Esophagus (tissue), 2 donors: ENCODE results near the gene UBE2B. TPM values are rescaled to one million over a fixed set of nuclear protein-coding genes. Genes with fewer than 3 reads are reported as not detected.
"Not testable (repeated sequence)": the region's sequence is repeated elsewhere in the genome, so short reads cannot be mapped to it uniquely, and the experiment has no call there.

Experiments used
- H3K27ac ChIP-seq, 2 donors: one replicate each; pipeline ENCODE4 v1.5.1; 2013; ENCODE audit warnings: low read depth in 2 of 2, mild to moderate bottlenecking in 2 of 2, inconsistent platforms in 1 of 2, low read length in 1 of 2, moderate library complexity in 1 of 2
- H3K27me3 ChIP-seq, 2 donors: one replicate each; pipeline ENCODE4 v1.6.1; 2013; ENCODE audit warnings: low read length in 2 of 2, control low read depth in 1 of 2, mild to moderate bottlenecking in 1 of 2; ENCODE audit not compliant: insufficient read depth in 2 of 2, control insufficient read depth in 1 of 2
- H3K36me3 ChIP-seq, 2 donors: one replicate each; pipeline ENCODE4 v1.6.1; 2013; ENCODE audit warnings: low read length in 1 of 2; ENCODE audit not compliant: control insufficient read depth in 2 of 2, insufficient read depth in 2 of 2
- H3K4me1 ChIP-seq, 2 donors: one replicate each; pipeline ENCODE4 v1.6.1; 2013; ENCODE audit warnings: low read length in 1 of 2; ENCODE audit not compliant: control insufficient read depth in 2 of 2, insufficient read depth in 2 of 2
- H3K4me3 ChIP-seq, 2 donors: one replicate each; pipeline ENCODE4 v1.5.1; 2013; ENCODE audit warnings: low read length in 2 of 2, mild to moderate bottlenecking in 2 of 2, low read depth in 1 of 2, moderate library complexity in 1 of 2
- H3K9me3 ChIP-seq, 2 donors: one replicate each; pipeline ENCODE4 v1.6.1; 2013; ENCODE audit warnings: mild to moderate bottlenecking in 2 of 2, low read depth in 1 of 2, low read length in 1 of 2, moderate library complexity in 1 of 2; ENCODE audit not compliant: control insufficient read depth in 2 of 2, insufficient read depth in 1 of 2
- WGBS, 2 donors: extraction: QIAGEN DNeasy Blood & Tissue Kit; methylation state at CpG; one replicate each; pipeline ENCODE4 v1.1.7; 2013; 5-methylcytosine and 5-hydroxymethylcytosine counted together
- polyA plus RNA-seq, 2 donors: library from polyadenylated mRNA; stranded (reverse); fragments of 200-250 nt; gene quantifications; one replicate each; pipeline ENCODE4 v1.2.3, GENCODE V29; 2013
- donor health status: healthy with polysubstance abuse.
- donor health status: Bipolar disorder and iron deficiency.

The UBE2B gene
- polyA plus RNA-seq, 2 donors: 63.2 to 107 TPM

GRCh38 chr5:134417707-134418106 is 46.3 kb downstream of the UBE2B start:
- Histone ChIP-seq H3K4me3 (no peak overlapping the region), H3K27ac (no peak overlapping the region), H3K9me3 (no peaks in the 10 kb centered on the region), H3K4me1 (no peaks in the 10 kb centered on the region), H3K36me3 (no peaks in the 10 kb centered on the region), H3K27me3 (no peaks in the 10 kb centered on the region)

DNA sequence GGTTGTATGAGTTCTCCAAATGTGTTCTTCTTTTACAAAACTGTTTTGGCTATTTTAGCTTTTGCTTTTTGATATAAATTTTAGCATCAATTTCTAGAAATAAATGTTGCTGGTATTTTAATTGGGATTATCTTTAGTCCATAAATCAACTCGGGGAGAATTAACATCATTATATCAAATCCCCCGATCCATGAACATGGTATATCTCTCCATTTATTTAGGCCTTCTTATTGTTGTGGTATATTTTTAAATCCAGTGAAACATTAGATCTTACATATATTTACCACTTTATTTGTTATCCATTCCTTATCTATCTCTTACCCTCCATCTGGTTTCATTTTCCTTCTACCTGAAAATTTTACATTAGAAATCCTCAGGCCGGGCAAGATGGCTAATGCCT is 47.6 kb downstream of the UBE2B start:
- Histone ChIP-seq H3K9me3 (no peaks in the 10 kb centered on the region), H3K36me3 (no peaks in the 10 kb centered on the region), H3K27me3 (no peaks in the 10 kb centered on the region), H3K4me3 (no peak overlapping the region), H3K4me1 (no peaks in the 10 kb centered on the region), H3K27ac (no peak overlapping the region)
- 94 to 98% methylated on average over 3 of the region's 3 CpGs for WGBS, 2 donors

DNA sequence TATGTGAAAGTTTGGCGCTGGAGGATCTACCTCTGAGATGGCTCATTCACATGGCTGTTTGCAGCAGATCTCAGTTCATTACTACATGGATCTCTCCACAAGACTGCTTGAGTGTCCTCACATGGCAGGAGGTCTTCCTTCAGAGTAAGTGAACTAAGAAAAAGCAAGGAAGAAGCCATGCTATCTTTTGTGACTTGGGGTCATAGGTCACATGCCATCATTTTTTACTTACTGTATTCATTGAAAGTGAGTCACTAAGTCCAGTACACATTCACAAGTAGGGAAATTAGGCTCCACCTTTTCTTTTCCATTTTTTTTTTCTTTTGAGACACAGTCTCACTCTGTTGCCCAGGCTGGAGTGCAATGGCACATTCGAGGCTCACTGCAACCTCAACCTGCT is 49.0 kb downstream of the UBE2B start:
- Histone ChIP-seq H3K4me3 (no peak overlapping the region), H3K27me3 (no peaks in the 10 kb centered on the region), H3K9me3 (no peaks in the 10 kb centered on the region), H3K4me1 (no peaks in the 10 kb centered on the region), H3K27ac (no peak overlapping the region), H3K36me3 (no peaks in the 10 kb centered on the region)
- WGBS, 2 donors: 90 to 94% methylated on average over 2 of the region's 2 CpGs

DNA sequence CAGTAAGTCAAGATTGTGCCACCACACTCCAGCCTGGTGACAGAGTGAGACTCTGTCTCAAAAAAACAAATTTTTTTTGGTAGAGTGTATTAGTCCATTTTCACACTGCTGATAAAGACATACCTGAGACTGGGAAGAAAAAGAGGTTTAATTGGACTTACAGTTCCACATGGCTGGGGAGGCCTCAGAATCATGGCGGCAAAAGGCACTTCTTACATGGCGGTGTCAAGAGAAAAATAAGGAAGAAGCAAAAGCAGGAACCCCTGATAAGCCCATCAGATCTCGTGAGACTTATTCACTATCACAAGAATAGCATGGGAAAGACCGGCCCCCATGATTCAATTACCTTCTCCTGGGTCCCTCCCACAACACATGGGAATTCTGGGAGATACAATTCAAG is 49.7 kb downstream of the UBE2B start:
- not testable (repeated sequence) for H3K9me3 ChIP-seq, H3K4me1 ChIP-seq, H3K4me3 ChIP-seq, H3K36me3 ChIP-seq, H3K27me3 ChIP-seq, H3K27ac ChIP-seq
- 92 to 100% methylated on average over 4 of the region's 4 CpGs for WGBS, 2 donors

DNA sequence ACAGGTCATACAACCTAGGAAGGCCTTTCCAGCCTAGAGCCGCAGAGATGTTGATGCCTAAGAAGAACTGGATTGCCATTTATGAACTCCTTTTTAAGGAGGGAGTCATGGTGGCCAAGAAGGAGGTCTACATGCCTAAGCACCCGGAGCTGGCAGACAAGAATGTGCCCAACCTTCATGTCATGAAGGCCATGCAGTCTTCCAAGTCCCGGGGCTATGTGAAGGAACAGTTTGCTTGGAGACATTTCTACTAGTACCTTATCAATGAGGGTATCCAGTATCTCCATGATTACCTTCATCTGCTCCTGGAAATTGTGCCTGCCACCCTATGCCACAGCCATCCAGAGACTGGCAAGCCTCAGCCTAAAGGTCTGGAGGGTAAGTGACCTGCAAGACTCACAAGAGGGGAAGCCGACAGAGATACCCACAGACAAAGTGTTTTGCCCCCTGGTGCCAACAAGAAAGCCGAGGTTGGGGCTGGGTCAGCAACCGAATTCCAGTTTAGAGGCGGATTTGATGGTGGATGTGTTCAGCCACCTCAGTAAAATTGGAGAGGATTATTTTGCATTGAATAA is 51.5 kb downstream of the UBE2B start:
- no peak overlapping the region for H3K4me3 ChIP-seq
- H3K4me1 ChIP-seq: no peaks in the 10 kb centered on the region
- no peaks in the 10 kb centered on the region for H3K27me3 ChIP-seq
- no peaks in the 10 kb centered on the region for H3K9me3 ChIP-seq
- no peak overlapping the region for H3K27ac ChIP-seq
- no peaks in the 10 kb centered on the region for H3K36me3 ChIP-seq
- 88 to 92% methylated on average over 7 of the region's 7 CpGs for WGBS, 2 donors

- Histone ChIP-seq H3K4me3 (no peak overlapping the region), H3K27ac (no peak overlapping the region), H3K9me3 (no peaks in the 10 kb centered on the region), H3K36me3 (no peaks in the 10 kb centered on the region), H3K4me1 (no peaks in the 10 kb centered on the region), H3K27me3 (no peaks in the 10 kb centered on the region)
- WGBS, 2 donors: 79 to 81% methylated on average over 2 of the region's 2 CpGs
These were observed 52.0 kb downstream of the UBE2B start for GRCh38 chr5:134423376-134423775.

DNA sequence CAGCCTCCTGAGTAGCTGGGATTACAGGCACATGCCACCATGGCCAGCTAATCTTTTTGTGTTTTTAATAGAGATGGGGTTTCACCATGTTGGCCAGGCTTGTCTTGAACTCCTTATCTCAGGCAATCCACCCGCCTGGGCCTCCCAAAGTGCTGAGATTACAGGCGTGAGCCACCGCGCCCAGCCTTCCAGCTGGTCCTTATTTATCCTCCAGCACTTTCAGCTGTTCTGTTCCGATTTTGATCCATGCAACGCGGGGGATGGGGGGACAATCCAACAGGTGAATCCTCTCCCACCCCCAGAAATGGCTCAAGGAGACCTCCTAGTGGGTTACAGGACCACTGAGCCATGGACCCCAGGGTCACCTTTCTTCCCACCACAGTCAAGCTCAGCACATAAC is 55.0 kb downstream of the UBE2B start:
- Histone ChIP-seq H3K4me1 (no peaks in the 10 kb centered on the region), H3K9me3 (no peaks in the 10 kb centered on the region), H3K36me3 (no peaks in the 10 kb centered on the region), H3K27me3 (no peaks in the 10 kb centered on the region), H3K27ac (no peak overlapping the region), H3K4me3 (no peak overlapping the region)
- 83 to 92% methylated on average over 7 of the region's 7 CpGs for WGBS, 2 donors

- WGBS, 2 donors: 65 to 67% methylated on average over 9 of the region's 9 CpGs
- Histone ChIP-seq H3K4me1 (no peaks in the 10 kb centered on the region), H3K27ac (no peak overlapping the region), H3K27me3 (no peaks in the 10 kb centered on the region), H3K4me3 (no peak overlapping the region), H3K9me3 (no peaks in the 10 kb centered on the region), H3K36me3 (no peaks in the 10 kb centered on the region)
These were observed 56.2 kb downstream of the UBE2B start for GRCh38 chr5:134427540-134428041.

DNA sequence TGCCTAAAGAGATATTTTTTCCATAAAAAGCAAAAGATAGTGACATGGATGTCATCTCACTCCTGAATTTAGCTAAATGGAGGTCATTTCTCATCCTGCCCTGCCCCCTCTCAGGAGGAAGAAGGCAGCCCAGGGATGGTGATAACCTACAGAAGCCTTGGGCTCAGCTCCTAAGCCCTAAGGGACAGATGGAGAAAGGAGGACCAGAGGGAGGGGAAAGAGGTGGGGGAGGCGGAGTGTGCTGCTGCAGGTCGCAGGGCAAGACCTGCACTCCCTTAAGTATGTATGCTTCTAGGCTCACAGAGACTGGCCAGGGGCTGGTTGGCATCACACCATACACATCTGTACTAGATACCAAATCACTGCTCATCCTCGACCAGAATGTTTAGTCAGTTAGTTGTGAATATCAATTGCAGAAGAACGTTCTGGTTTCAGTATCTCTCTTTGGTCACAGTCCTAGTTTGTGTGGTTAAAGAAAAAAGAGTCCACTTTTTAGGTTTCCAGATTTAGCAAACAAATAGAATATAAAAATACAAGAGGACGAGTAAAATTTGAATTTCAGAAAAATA is 58.7 kb downstream of the UBE2B start:
- Histone ChIP-seq H3K4me1 (no peaks in the 10 kb centered on the region), H3K9me3 (no peaks in the 10 kb centered on the region), H3K27ac (no peak overlapping the region), H3K36me3 (no peaks in the 10 kb centered on the region), H3K4me3 (no peak overlapping the region), H3K27me3 (no peaks in the 10 kb centered on the region)
- WGBS, 2 donors: 62 to 63% methylated on average over 5 of the region's 5 CpGs

DNA sequence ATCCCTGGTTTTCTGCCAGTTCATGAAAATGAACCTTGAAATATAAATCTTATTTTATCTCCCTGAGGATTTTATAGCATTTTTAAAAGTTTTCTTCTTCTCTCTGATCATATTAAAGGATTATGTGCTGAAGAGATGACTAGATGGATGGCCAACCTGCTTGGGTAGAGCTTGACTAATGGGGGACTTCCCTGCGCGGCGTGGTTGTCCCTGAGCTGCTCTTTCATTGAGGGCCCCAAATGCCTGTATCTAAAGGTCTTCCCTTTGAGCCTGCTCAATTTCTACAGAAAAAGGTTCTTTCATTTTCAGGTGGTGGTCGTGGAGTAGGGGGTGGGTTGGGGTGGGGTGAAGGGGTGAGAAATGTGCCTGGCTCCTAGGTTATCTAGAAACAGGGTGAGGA is 60.8 kb downstream of the UBE2B start:
- Histone ChIP-seq H3K4me3 (no peak overlapping the region), H3K36me3 (no peaks in the 10 kb centered on the region), H3K4me1 (peaks cover 0 to 2% of the 10 kb centered on the region in 2 donors), H3K27me3 (no peaks in the 10 kb centered on the region), H3K27ac (no peak overlapping the region), H3K9me3 (no peaks in the 10 kb centered on the region)
- WGBS, 2 donors: 79 to 87% methylated on average over 4 of the region's 4 CpGs
